Stimulated activated CD8-positive, alpha-beta memory T cell treated with anti-CD3 and anti-CD28 coated beads, Interleukin-2, amount 100 ng/mL, for 1 hour (primary cell): ENCODE results near the gene ARHGEF10L.

Experiments
- DNase-seq, 2 donors: peaks; one replicate each; pipeline ENCODE4 v3.0.0-alpha.2; 2020; ENCODE audit warnings: low read depth in 2 of 2

Gene ARHGEF10L

GRCh38 chr1:17654519-17654918 is 115.0 kb downstream of the ARHGEF10L start:
- DNase-seq = no peak

- no peak for DNase-seq
Measured at GRCh38 chr1:17655169-17655568, 115.7 kb downstream of the ARHGEF10L start.

GRCh38 chr1:17655922-17656321 is 116.4 kb downstream of the ARHGEF10L start:
- DNase-seq = no peak

- no peak for DNase-seq
Measured at GRCh38 chr1:17657436-17657835, 117.9 kb downstream of the ARHGEF10L start.

- DNase-seq = no peak
Measured at GRCh38 chr1:17658837-17659236, 119.3 kb downstream of the ARHGEF10L start.

- DNase-seq = peak in 1 of 2 donors; percentile 16
Measured at GRCh38 chr1:17661546-17662157, 122.2 kb downstream of the ARHGEF10L start.

GRCh38 chr1:17662296-17662695 is 122.8 kb downstream of the ARHGEF10L start:
- DNase-seq = no peak

GRCh38 chr1:17662786-17663185 is 123.3 kb downstream of the ARHGEF10L start:
- no peak for DNase-seq

- no peak for DNase-seq
Measured at GRCh38 chr1:17663646-17664045, 124.1 kb downstream of the ARHGEF10L start.

- DNase-seq = no peak
Measured at GRCh38 chr1:17664322-17664721, 124.8 kb downstream of the ARHGEF10L start.

- DNase-seq = no peak
Measured at GRCh38 chr1:17665054-17665453, 125.6 kb downstream of the ARHGEF10L start.

- no peak for DNase-seq
Measured at GRCh38 chr1:17665950-17666720, 126.6 kb downstream of the ARHGEF10L start.

- DNase-seq = no peak
Measured at GRCh38 chr1:17667641-17668040, 128.1 kb downstream of the ARHGEF10L start.

GRCh38 chr1:17668195-17668594 is 128.7 kb downstream of the ARHGEF10L start:
- DNase-seq = no peak

- no peak for DNase-seq
Measured at GRCh38 chr1:17668624-17669175, 129.2 kb downstream of the ARHGEF10L start.

GRCh38 chr1:17669305-17669704 is 129.8 kb downstream of the ARHGEF10L start:
- DNase-seq = no peak

- no peak for DNase-seq
Measured at GRCh38 chr1:17669866-17670451, 130.5 kb downstream of the ARHGEF10L start.

GRCh38 chr1:17670587-17671313 is 131.3 kb downstream of the ARHGEF10L start:
- DNase-seq = no peak

- no peak for DNase-seq
Measured at GRCh38 chr1:17671314-17671705, 131.8 kb downstream of the ARHGEF10L start.

- DNase-seq = no peak
Measured at GRCh38 chr1:17671741-17672140, 132.2 kb downstream of the ARHGEF10L start.

- no peak for DNase-seq
Measured at GRCh38 chr1:17672226-17672625, 132.7 kb downstream of the ARHGEF10L start.
